Measurements from ENCODE around the gene ARPC4. TPM values are rescaled to one million over a fixed set of nuclear protein-coding genes. Genes with fewer than 3 reads are reported as not detected.
A peak's percentile ranks its signal among the peaks of the same experiment; 100 is the strongest.

Gene ARPC4
- total and polyA plus RNA-seq, 2 of the 13 experiments (the other 11 are each of a cell fraction or from before 2014, with no cell fraction given), result 30.1 to 83.6 TPM

DNA sequence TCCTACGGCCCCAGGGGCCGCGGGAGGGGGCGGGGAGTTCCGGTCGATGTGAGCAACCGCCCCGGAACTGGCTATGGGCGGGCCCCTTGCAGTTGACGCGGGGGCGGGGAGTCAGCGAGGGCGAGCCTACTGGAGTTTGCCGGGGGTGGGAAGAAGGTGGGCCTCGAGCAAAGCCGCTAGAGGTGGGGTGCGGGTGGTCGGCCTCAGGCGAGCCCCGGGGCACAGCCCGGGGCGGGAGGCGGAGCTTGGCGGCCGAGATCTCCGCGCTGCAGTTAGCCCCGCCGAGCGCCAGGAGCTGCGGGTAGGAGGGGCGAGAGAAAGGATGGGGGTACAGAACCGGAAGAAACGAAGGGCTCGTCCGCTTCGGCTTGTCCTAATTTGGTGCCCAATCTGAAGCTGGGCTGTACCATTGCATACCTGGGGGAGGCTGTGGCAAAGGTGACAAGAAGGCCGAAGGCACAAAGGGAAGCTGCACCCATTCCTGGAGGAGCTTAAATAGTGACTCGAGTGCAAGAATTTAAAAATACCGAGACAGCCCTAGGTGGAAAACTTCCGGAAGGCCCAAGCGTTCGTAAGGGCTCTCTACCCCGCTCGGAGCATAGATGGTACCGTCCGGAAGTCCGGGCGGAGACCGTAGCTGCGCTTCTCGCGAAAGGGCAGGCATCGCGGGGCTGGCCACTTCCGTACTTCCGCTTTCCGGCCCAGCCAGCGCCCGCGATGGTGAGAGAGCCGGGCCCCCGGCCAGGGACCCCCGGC, at the start of gene ARPC4, which contains the start of gene TADA3 (continued):
- TF ChIP-seq, protein P1, sequence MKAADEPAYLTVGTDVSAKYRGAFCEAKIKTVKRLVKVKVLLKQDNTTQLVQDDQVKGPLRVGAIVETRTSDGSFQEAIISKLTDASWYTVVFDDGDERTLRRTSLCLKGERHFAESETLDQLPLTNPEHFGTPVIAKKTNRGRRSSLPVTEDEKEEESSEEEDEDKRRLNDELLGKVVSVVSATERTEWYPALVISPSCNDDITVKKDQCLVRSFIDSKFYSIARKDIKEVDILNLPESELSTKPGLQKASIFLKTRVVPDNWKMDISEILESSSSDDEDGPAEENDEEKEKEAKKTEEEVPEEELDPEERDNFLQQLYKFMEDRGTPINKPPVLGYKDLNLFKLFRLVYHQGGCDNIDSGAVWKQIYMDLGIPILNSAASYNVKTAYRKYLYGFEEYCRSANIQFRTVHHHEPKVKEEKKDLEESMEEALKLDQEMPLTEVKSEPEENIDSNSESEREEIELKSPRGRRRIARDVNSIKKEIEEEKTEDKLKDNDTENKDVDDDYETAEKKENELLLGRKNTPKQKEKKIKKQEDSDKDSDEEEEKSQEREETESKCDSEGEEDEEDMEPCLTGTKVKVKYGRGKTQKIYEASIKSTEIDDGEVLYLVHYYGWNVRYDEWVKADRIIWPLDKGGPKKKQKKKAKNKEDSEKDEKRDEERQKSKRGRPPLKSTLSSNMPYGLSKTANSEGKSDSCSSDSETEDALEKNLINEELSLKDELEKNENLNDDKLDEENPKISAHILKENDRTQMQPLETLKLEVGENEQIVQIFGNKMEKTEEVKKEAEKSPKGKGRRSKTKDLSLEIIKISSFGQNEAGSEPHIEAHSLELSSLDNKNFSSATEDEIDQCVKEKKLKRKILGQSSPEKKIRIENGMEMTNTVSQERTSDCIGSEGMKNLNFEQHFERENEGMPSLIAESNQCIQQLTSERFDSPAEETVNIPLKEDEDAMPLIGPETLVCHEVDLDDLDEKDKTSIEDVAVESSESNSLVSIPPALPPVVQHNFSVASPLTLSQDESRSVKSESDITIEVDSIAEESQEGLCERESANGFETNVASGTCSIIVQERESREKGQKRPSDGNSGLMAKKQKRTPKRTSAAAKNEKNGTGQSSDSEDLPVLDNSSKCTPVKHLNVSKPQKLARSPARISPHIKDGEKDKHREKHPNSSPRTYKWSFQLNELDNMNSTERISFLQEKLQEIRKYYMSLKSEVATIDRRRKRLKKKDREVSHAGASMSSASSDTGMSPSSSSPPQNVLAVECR (CRISPR knock-in tag; IDR thresholded peaks at IDR 0.05; ENCODE audit: borderline replicate concordance), result peak; percentile 65
- TF ChIP-seq ZMAT3 (CRISPR knock-in tag; conservative IDR thresholded peaks at IDR 0.05) (0 out of 2 replicates have a peak, but pooled peaks have one; percentile 26), ZSCAN31 (CRISPR knock-in tag; IDR thresholded peaks at IDR 0.05; ENCODE audit: low read depth) (0 out of 2 replicates have a peak, but pooled peaks have one; percentile 27), HNF4G (IDR thresholded peaks at IDR 0.05; ENCODE audit: borderline replicate concordance, low read depth, low read length) (no peak), HNF4G (CRISPR knock-in tag; IDR thresholded peaks at IDR 0.05; ENCODE audit: borderline replicate concordance, low read depth) (no peak), RXRA (CRISPR knock-in tag; IDR thresholded peaks at IDR 0.05) (peak; percentile 60), ZNF781 (CRISPR knock-in tag; IDR thresholded peaks at IDR 0.05; ENCODE audit: borderline replicate concordance, not compliant biosample characterization) (no peak), HNRNPK (IDR thresholded peaks at IDR 0.05; ENCODE audit: low read depth, low read length, poor library complexity, severe bottlenecking) (peak; percentile 81), STAG1 (CRISPR knock-in tag; IDR thresholded peaks at IDR 0.05) (no peak), ZNF790 (CRISPR knock-in tag; IDR thresholded peaks at IDR 0.05; ENCODE audit: borderline replicate concordance) (0 out of 2 replicates have a peak, but pooled peaks have one; percentile 26), GABPB1 (CRISPR knock-in tag; IDR thresholded peaks at IDR 0.05) (peak; percentile 92), U2AF1 (optimal IDR thresholded peaks at IDR 0.05; ENCODE audit: low read depth, low read length) (no peak), ZBTB20 (CRISPR knock-in tag; IDR thresholded peaks at IDR 0.05; ENCODE audit: borderline replicate concordance, low read depth) (0 out of 2 replicates have a peak, but pooled peaks have one; percentile 9)
- TF ChIP-seq, protein P2, sequence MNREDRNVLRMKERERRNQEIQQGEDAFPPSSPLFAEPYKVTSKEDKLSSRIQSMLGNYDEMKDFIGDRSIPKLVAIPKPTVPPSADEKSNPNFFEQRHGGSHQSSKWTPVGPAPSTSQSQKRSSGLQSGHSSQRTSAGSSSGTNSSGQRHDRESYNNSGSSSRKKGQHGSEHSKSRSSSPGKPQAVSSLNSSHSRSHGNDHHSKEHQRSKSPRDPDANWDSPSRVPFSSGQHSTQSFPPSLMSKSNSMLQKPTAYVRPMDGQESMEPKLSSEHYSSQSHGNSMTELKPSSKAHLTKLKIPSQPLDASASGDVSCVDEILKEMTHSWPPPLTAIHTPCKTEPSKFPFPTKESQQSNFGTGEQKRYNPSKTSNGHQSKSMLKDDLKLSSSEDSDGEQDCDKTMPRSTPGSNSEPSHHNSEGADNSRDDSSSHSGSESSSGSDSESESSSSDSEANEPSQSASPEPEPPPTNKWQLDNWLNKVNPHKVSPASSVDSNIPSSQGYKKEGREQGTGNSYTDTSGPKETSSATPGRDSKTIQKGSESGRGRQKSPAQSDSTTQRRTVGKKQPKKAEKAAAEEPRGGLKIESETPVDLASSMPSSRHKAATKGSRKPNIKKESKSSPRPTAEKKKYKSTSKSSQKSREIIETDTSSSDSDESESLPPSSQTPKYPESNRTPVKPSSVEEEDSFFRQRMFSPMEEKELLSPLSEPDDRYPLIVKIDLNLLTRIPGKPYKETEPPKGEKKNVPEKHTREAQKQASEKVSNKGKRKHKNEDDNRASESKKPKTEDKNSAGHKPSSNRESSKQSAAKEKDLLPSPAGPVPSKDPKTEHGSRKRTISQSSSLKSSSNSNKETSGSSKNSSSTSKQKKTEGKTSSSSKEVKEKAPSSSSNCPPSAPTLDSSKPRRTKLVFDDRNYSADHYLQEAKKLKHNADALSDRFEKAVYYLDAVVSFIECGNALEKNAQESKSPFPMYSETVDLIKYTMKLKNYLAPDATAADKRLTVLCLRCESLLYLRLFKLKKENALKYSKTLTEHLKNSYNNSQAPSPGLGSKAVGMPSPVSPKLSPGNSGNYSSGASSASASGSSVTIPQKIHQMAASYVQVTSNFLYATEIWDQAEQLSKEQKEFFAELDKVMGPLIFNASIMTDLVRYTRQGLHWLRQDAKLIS (CRISPR knock-in tag; IDR thresholded peaks at IDR 0.05), result no peak
- TF ChIP-seq, protein P3, sequence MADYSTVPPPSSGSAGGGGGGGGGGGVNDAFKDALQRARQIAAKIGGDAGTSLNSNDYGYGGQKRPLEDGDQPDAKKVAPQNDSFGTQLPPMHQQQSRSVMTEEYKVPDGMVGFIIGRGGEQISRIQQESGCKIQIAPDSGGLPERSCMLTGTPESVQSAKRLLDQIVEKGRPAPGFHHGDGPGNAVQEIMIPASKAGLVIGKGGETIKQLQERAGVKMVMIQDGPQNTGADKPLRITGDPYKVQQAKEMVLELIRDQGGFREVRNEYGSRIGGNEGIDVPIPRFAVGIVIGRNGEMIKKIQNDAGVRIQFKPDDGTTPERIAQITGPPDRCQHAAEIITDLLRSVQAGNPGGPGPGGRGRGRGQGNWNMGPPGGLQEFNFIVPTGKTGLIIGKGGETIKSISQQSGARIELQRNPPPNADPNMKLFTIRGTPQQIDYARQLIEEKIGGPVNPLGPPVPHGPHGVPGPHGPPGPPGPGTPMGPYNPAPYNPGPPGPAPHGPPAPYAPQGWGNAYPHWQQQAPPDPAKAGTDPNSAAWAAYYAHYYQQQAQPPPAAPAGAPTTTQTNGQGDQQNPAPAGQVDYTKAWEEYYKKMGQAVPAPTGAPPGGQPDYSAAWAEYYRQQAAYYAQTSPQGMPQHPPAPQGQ (CRISPR knock-in tag; IDR thresholded peaks at IDR 0.05; ENCODE audit: borderline replicate concordance), result no peak
- TF ChIP-seq, protein P4, sequence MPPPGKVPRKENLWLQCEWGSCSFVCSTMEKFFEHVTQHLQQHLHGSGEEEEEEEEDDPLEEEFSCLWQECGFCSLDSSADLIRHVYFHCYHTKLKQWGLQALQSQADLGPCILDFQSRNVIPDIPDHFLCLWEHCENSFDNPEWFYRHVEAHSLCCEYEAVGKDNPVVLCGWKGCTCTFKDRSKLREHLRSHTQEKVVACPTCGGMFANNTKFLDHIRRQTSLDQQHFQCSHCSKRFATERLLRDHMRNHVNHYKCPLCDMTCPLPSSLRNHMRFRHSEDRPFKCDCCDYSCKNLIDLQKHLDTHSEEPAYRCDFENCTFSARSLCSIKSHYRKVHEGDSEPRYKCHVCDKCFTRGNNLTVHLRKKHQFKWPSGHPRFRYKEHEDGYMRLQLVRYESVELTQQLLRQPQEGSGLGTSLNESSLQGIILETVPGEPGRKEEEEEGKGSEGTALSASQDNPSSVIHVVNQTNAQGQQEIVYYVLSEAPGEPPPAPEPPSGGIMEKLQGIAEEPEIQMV (CRISPR knock-in tag; IDR thresholded peaks at IDR 0.05; ENCODE audit: low read depth), result 0 out of 2 replicates have a peak, but pooled peaks have one; percentile 44

Data from HepG2 (cell line).